ENCODE results near the gene TCAF1.

The TCAF1 gene

GRCh38 chr7:143938379-143939243 lies 36.6 kb upstream of the TCAF1 start:
- no peaks in the 10 kb centered on the region for H3K9me3 ChIP-seq
- H3K27me3 ChIP-seq, result no peaks in the 10 kb centered on the region
- no peak overlapping the region for H3K4me3 ChIP-seq (ENCODE audit: low read depth in 1 of 2, low read length in 1 of 2)
- H3K36me3 ChIP-seq, result no peaks in the 10 kb centered on the region
- H3K4me1 ChIP-seq (ENCODE audit: control insufficient read depth in 1 of 2, insufficient read depth in 1 of 2, low read depth in 1 of 2, low read length in 1 of 2), result no peaks in the 10 kb centered on the region
- no peak for TF ChIP-seq CTCF (IDR thresholded peaks at IDR 0.05)
- H3K27ac ChIP-seq, result no peak overlapping the region

- Histone ChIP-seq H3K4me3 (ENCODE audit: low read depth in 1 of 2, low read length in 1 of 2) (no peak overlapping the region), H3K4me1 (ENCODE audit: control insufficient read depth in 1 of 2, insufficient read depth in 1 of 2, low read depth in 1 of 2, low read length in 1 of 2) (no peaks in the 10 kb centered on the region), H3K27me3 (no peaks in the 10 kb centered on the region), H3K9me3 (no peaks in the 10 kb centered on the region), H3K36me3 (no peaks in the 10 kb centered on the region), H3K27ac (no peak overlapping the region)
- TF ChIP-seq CTCF (IDR thresholded peaks at IDR 0.05), result no peak
These were observed 34.4 kb upstream of the TCAF1 start for GRCh38 chr7:143936087-143937009.

- no peak for TF ChIP-seq CTCF (IDR thresholded peaks at IDR 0.05)
- no peak within 1 kb of the TSS for H3K4me3 ChIP-seq (ENCODE audit: low read depth in 1 of 2, low read length in 1 of 2)
- no peaks in the 10 kb centered on the region for H3K27me3 ChIP-seq
- no peaks in the 10 kb centered on the region for H3K9me3 ChIP-seq
- no peaks in the 10 kb centered on the region for H3K36me3 ChIP-seq
- no peaks in the 10 kb centered on the region for H3K4me1 ChIP-seq (ENCODE audit: control insufficient read depth in 1 of 2, insufficient read depth in 1 of 2, low read depth in 1 of 2, low read length in 1 of 2)
- H3K27ac ChIP-seq, result no peak within 1 kb of the TSS
These were observed 32.8 kb upstream of the TCAF1 start, which contains the start of gene OR2F2 for GRCh38 chr7:143934526-143935325. Gene OR2F2 (plus strand): TSS chr7:143935233. CDS start chr7:143935233, 0 bp downstream.

GRCh38 chr7:143931739-143932138 lies 29.8 kb upstream of the TCAF1 start:
- no peaks in the 10 kb centered on the region for H3K4me1 ChIP-seq (ENCODE audit: control insufficient read depth in 1 of 2, insufficient read depth in 1 of 2, low read depth in 1 of 2, low read length in 1 of 2)
- no peak for TF ChIP-seq CTCF (IDR thresholded peaks at IDR 0.05)
- H3K27me3 ChIP-seq, result no peaks in the 10 kb centered on the region
- no peaks in the 10 kb centered on the region for H3K36me3 ChIP-seq
- H3K9me3 ChIP-seq, result no peaks in the 10 kb centered on the region
- H3K27ac ChIP-seq, result no peak overlapping the region
- no peak overlapping the region for H3K4me3 ChIP-seq (ENCODE audit: low read depth in 1 of 2, low read length in 1 of 2)

Measured in neutrophil (primary cell).